ENCODE results near the gene MYO5C.
"Not testable (repeated sequence)": the region's sequence is repeated elsewhere in the genome, so short reads cannot be mapped to it uniquely, and the experiment has no call there.

Gene MYO5C

DNA sequence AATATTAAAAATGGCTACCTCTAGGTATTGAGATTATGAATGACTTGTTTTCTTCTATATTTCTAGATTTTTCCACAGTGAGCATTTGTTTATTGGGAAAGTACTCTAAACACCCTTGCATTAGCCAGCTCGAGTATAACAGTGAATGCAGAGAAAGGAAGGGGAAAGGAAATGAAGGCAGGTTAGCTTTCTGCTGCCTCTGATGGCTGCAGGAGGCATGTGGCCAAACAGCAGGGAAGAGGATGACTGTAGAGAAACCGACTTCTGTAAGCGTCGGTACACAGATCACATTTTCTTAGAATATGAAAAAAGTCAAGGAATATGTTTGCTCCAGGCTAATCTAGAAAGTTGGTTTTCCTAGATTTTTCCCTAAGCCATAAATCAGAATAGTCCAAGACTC lies 124.2 kb downstream of the MYO5C start:
- peak; percentile 42 for DNase-seq

DNA sequence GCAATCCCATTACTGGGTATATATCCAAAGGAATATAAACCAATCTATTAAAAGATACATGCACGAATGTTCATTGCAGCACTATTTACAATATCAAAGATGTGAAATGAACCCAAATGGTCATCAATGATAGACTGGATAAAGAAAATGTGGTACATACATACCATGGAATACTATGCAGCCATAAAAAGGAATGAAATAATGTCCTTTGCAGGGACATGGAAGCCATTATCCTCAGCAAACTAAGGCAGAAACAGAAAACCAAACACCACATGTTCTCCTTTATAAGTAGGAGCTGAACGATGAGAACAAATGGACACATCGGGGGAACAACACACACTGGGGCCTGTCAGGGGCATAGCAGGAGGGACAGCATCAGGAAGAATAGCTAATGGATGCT lies 125.4 kb downstream of the MYO5C start:
- not testable (repeated sequence) for DNase-seq

- DNase-seq, result not testable (repeated sequence)
Measured at GRCh38 chr15:52165494-52166131, 130.0 kb downstream of the MYO5C start.

DNA sequence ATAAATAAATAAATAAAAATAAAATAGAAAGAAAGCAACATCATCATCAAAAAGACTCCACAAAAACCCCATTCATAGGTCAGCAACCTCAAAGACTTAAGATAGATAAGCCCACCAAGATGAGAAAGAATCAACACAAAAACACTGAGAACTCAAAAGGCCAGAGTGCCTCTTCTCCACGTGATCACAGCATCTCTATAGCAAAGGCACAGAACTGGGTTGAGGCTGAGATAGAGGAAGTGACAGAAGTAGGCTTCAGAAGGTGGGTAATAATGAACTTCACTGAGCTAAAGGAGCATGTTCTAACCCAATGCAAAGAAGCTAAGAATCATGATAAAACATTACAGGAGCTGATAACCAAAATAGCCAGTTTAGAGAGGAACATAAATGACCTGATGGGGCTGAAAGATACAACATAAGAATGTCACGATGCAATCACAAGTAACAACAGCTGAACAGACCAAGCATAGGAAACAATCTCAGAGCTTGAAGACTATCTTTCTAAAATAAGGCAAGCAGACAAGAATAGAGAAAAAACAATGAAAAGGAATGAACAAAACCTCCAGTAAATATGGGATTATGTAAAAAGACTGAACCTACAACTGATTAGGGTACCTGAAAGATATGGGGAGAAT lies 130.9 kb downstream of the MYO5C start:
- DNase-seq, result no peak

DNA sequence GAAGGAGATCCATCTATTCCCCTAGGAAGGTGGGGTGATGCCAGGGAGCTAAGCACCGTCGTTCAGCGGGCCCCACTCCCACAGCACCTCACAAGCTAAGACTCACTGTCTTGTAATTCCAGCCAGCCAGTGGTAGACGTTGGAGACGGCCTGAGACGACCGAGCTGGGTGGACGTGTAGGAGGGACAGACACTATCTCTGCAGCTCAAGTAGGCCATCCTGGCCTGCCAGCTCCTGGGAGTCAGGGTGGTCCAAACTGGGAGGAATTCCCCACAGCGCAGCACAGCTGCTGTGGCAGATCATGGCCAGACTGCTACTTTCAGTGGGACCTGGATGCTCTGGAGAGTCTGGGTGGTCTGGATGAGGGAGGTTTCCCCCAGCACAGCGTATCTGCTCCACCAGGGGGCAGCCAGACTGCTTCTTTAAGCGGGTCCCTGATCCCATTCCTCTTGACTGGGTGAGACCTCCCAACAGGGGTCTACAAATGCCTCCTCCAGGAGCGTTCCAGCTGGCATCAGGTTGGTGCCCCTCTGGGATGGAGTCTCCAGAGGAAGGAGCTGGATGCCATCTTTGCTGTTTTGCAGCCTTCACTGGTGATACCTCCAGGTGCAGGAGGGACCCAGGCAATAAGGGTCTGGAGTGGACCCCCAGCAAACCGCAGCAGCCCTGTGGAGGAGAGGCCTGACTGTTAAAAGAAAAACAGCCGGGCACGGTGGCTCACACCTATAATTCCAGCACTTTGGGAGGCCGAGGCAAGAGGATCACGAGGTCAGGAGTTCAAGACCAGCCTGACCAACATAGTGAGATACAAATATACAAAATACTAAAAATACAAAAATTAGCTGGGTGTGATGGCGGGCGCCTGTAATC lies 132.0 kb downstream of the MYO5C start:
- peak; percentile 40 for DNase-seq

- no peak for DNase-seq
Measured at GRCh38 chr15:52162876-52163275, 132.7 kb downstream of the MYO5C start.

GRCh38 chr15:52162260-52162659 lies 133.3 kb downstream of the MYO5C start:
- no peak for DNase-seq

DNA sequence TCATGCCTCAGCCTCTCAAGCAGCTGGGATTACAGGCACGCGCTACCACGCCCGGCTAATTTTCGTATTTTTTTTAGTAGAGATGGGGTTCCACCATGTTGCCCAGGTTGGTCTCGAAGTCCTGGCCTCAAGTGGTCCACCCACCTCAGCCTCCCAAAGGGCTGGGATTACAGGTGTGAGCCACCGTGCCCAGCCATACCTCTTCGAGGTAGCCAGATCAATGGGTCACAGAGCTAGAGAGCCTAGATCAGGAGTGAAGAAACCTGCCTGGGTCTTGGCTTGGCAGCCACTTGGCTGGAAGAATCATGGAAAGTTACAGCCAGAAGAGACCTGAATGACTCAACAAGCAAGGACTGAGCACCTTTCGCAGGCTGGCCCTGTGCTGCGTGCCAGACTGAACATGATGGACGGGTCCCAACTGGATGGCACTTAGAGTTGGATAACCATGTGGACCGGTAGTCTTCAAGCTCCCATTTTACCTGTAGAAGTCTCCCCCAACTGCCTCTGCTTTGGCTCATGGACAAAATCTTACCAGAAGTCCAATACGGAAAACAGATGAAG lies 134.1 kb downstream of the MYO5C start:
- no peak for DNase-seq

DNA sequence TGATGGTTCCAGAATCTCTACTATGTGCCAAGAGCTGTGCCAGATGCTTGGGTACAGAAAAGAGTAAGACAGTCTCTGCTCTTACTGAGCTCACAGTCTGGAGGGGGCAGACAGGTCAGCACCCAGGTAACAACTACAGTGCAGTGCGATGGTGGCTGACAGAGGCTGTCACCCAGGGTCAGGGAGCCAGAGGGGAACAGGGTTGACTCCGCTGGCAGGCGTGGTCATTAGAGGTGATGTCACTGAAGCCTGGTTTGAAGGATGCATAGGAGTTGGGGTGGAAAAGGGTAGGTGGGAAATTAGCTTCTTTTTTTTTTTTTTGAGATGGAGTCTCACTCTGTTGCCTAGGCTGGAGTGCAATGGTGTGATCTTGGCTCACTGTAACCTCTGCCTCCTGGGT lies 136.0 kb downstream of the MYO5C start:
- no peak for DNase-seq

DNA sequence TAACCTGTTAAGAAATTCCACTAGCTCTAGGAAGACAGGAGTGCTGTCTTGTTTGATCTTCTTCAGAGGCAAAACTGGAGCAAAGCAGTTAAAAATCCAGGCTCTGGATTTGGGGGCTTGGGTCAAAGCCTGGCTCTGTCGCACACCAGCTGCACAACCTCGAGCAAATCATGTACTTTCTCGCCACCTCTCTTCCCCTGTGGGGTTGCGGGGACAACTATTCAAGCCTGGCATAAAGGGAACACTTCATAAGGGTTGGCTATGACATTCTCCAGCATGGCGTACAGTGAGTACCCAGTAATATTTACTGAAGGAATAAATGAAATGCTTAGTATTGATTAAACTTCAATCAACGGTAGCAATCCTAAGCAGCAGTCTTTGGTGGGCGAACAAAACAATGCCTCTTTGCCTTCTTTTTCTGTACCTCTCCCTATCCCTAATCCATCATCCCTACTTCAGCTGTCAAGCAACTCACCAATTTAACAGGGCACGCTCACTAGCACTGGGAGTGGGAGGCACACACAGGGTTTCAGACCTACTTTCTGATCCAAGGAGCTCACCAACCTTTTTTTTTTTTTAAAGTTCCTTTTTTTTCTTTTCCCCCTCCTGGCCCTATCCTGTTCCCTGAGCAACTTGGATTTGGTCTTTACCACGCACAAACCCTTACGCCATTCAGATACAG lies 137.4 kb downstream of the MYO5C start:
- no peak for DNase-seq

- no peak for DNase-seq
Measured at GRCh38 chr15:52155878-52156277, 139.7 kb downstream of the MYO5C start.

DNA sequence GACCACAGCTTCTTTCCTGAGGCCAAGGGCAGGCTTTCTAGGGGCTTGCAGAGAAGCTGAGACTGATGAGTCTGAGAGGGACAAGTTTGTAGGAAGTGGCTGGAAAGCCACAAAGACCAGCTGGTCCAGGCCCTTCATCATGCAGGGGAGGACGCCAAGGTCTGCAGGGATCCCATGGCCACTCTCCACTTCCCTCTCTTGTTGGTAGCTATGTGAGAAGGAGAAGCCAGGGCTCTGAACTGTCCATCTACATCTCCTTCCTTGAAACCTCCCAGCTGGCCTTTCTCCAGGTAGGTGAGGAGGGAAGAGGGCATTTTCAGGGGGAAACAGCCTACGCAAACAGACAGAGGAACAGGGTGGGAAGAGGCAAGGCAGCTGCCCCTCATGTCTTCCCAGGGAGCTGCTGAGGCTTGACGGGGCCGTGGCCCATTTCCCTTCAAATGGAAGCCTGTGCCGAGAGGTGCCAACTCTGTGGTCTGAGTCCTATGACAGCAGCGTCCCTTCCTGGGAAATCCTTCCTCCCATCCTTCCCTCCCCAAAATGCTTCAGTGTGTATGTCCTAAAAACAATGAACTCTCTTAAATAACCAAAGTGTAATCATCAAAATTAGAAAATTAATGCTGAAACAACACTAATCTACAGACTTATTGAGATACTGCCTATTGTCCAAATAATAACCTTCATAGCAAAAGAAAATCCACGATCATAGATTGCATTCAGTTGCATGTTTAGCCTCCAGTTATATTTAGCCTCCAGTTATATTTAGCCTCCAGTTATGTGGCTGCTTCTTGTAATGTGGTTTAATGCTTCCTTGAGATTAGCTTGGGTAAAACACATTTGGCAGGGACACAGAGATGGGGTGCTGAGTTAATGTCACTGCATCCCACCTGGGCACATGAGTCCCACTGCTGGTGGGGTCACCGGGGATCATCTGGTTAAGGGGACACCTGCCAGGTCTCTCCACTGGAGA lies 140.4 kb downstream of the MYO5C start:
- no peak for DNase-seq

GRCh38 chr15:52153900-52154895 lies 141.4 kb downstream of the MYO5C start:
- DNase-seq, result no peak

DNA sequence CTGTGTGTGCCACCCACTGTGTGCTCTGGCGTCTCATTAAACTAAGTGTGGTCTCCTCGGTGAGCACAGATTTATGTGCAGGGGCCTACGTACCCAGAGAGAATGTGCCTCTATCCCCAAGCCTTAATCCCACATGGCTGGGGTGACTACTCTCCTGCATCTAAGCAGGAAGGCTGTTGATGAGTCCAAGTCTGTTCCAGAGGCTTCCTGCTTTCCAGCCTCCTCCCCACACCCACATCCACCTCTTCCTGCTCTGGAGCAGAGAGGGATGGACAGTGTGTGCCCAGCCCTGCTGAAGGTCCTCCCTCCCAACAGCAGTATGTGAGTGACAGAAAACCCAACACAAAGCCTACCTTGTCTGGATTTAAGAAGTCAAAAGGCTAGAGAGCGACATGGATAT lies 144.3 kb downstream of the MYO5C start:
- DNase-seq, result no peak

DNA sequence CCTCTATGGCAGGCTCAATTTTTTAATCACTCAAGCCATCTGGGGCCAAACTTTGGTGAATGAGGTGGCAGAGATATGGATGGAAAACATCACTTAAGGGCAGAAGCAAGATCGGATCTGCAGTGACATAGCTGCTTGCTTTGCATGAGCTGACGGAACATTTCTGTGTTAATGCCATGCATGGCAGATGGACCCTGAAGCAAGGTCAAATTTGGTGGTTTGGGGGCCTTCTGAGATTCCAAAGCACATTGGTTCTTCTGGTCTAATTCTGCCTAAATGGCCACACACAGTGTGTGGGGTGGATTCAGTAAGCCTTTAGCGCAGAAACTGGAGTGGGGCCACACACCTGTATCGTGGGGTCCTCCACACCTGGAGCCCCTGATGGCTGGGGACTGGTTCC lies 144.7 kb downstream of the MYO5C start:
- DNase-seq, result no peak

GRCh38 chr15:52150043-52150825 lies 145.4 kb downstream of the MYO5C start:
- DNase-seq, result no peak

DNA sequence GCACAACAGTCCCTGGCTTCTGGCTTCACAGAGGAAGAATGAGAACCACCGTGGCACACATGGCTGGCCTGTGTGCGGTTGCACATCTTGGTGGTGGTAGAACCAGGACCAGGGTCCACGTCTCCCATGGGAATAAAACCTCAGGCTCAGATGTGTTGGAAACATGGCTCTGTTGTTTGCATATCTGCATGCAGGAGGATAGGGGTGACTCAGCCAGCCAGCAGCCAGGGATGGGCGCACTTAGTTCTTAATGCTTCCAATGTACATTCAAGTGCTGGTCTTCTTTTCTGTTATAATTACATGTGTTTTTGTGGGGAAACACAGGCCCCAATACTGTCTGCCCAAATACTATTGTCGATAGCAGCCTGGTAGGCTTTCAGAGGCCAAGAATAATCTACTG lies 147.2 kb downstream of the MYO5C start:
- no peak for DNase-seq

DNA sequence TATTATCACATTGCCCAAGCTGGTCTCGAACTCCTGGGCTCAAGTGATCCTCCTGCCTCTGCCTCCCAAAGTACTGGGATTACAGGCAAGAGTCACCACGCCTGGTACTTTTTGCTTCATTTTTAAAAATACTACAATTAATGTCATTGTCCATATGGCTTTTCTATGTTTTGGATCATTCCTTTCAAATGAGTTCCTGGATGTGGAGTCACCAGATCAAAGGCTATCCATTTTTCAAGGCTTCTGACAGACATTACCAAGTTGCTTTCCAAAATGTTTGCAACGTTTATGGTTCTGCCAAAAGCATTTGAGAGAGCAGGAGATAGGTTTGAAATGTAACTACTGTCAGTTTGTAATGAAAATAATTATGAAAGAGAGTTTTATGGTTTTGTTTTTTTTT lies 148.8 kb downstream of the MYO5C start:
- no peak for DNase-seq

GRCh38 chr15:52146261-52146660 lies 149.3 kb downstream of the MYO5C start:
- no peak for DNase-seq

Measured in CD4-positive, alpha-beta T cell treated with Interleukin-6 for 4 hours (primary cell).